ENCODE measurements around the gene PTGDS. TPM values are rescaled to one million over a fixed set of nuclear protein-coding genes. Genes with fewer than 3 reads are reported as not detected.

PTGDS gene
- total and polyA plus RNA-seq, 2 donors (not counting 1 experiment from before 2014, with no cell fraction given): 0.13 TPM; not detected in 1

DNA sequence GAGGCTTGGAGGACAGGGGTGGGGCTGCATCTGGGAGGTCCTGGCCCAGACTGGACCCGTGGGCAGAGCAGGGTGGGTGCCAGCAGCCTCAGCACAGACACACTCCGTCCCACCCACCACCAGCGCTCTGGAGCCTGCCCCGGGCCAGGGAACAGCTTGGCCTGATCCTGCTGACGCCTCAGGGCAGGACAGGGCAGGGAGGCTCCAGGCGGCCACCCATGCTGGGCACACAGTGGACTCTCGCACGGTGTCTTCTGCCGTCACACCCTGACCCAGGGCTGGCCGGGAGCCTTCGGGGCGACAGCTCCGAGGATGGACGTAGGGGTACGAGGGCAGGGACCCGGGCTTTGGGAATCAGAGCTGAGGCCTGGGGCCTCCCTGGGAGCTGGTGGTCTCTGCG lies 8.2 kb upstream of the PTGDS start:
- H3K4me3 ChIP-seq (ENCODE audit: control extremely low read depth in 1 of 5, extremely low read depth in 1 of 5, insufficient read depth in 1 of 5, low read depth in 2 of 5, low read length in 4 of 5): no peak overlapping the region
- H3K36me3 ChIP-seq (replicated peaks in 1 of 2; ENCODE audit: control extremely low read depth in 1 of 2, control insufficient read depth in 1 of 2, extremely low read depth in 1 of 2, insufficient read depth in 2 of 2, low read length in 1 of 2): no peaks in the 10 kb centered on the region
- no peak overlapping the region for H3K4me2 ChIP-seq (replicated peaks; ENCODE audit: low read depth, low read length, poor library complexity, severe bottlenecking)
- DNase-seq: no peak
- peaks cover 11% of the 10 kb centered on the region for H3K4me1 Mint-ChIP-seq
- no peak overlapping the region for H3K9ac ChIP-seq (ENCODE audit: low read length)
- H3K79me2 ChIP-seq (ENCODE audit: control insufficient read depth, insufficient read depth, low read length): no peaks in the 10 kb centered on the region
- no peak for ATAC-seq (ENCODE audit: low read depth)
- WGBS (ENCODE audit: insufficient coverage): 92% methylated on average over 13 of the region's 17 CpGs
- H3K27ac ChIP-seq (ENCODE audit: low read length in 2 of 2): no peak overlapping the region
- intact Hi-C loops (cut with micrococcal nuclease): no loop called here
- no peaks in the 10 kb centered on the region for H3K9me3 Mint-ChIP-seq (ENCODE audit: insufficient read depth)
- TF ChIP-seq EZH2 (IDR thresholded peaks at IDR 0.05; ENCODE audit: borderline replicate concordance, insufficient read depth, low read depth, low read length, poor library complexity, severe bottlenecking): no peak
- TF ChIP-seq, protein P1, sequence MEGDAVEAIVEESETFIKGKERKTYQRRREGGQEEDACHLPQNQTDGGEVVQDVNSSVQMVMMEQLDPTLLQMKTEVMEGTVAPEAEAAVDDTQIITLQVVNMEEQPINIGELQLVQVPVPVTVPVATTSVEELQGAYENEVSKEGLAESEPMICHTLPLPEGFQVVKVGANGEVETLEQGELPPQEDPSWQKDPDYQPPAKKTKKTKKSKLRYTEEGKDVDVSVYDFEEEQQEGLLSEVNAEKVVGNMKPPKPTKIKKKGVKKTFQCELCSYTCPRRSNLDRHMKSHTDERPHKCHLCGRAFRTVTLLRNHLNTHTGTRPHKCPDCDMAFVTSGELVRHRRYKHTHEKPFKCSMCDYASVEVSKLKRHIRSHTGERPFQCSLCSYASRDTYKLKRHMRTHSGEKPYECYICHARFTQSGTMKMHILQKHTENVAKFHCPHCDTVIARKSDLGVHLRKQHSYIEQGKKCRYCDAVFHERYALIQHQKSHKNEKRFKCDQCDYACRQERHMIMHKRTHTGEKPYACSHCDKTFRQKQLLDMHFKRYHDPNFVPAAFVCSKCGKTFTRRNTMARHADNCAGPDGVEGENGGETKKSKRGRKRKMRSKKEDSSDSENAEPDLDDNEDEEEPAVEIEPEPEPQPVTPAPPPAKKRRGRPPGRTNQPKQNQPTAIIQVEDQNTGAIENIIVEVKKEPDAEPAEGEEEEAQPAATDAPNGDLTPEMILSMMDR (IDR thresholded peaks at IDR 0.05): no peak
- H2AFZ ChIP-seq (ENCODE audit: insufficient read depth, low read depth, low read length, poor library complexity, severe bottlenecking): no peak overlapping the region
- no peaks in the 10 kb centered on the region for H3K9me3 ChIP-seq (ENCODE audit: control extremely low read depth in 1 of 3, control insufficient read depth in 2 of 3, insufficient read depth in 1 of 3, low read length in 2 of 3)
- no peak overlapping the region for H3K4me3 Mint-ChIP-seq
- CTCF ChIA-PET: no interaction called here
- peaks cover 0 to 8% (median 0%) of the 10 kb centered on the region in 4 experiments for H3K27me3 ChIP-seq (replicated peaks in 1 of 4; ENCODE audit: control extremely low read depth in 1 of 4, control insufficient read depth in 3 of 4, insufficient read depth in 4 of 4, low read length in 3 of 4)
- POLR2A ChIA-PET: no interaction called here
- peaks cover 5% of the 10 kb centered on the region for H3K27me3 Mint-ChIP-seq
- H4K20me1 ChIP-seq (ENCODE audit: control insufficient read depth, insufficient read depth, low read length, poor library complexity, severe bottlenecking): no peaks in the 10 kb centered on the region
- H3K27ac Mint-ChIP-seq: no peak overlapping the region
- H3K4me1 ChIP-seq (ENCODE audit: control insufficient read depth in 2 of 2, insufficient read depth in 2 of 2, low read length in 2 of 2): peaks cover 5 to 10% of the 10 kb centered on the region in 2 donors

- Histone ChIP-seq H3K27ac (ENCODE audit: low read length in 2 of 2) (no peak overlapping the region), H3K4me2 (replicated peaks; ENCODE audit: low read depth, low read length, poor library complexity, severe bottlenecking) (no peak overlapping the region), H3K9me3 (ENCODE audit: control extremely low read depth in 1 of 3, control insufficient read depth in 2 of 3, insufficient read depth in 1 of 3, low read length in 2 of 3) (no peaks in the 10 kb centered on the region), H4K20me1 (ENCODE audit: control insufficient read depth, insufficient read depth, low read length, poor library complexity, severe bottlenecking) (no peaks in the 10 kb centered on the region), H3K36me3 (replicated peaks in 1 of 2; ENCODE audit: control extremely low read depth in 1 of 2, control insufficient read depth in 1 of 2, extremely low read depth in 1 of 2, insufficient read depth in 2 of 2, low read length in 1 of 2) (no peaks in the 10 kb centered on the region), H3K79me2 (ENCODE audit: control insufficient read depth, insufficient read depth, low read length) (no peaks in the 10 kb centered on the region), H2AFZ (ENCODE audit: insufficient read depth, low read depth, low read length, poor library complexity, severe bottlenecking) (no peak overlapping the region), H3K4me1 (ENCODE audit: control insufficient read depth in 2 of 2, insufficient read depth in 2 of 2, low read length in 2 of 2) (peaks cover 5 to 10% of the 10 kb centered on the region in 2 donors), H3K27me3 (replicated peaks in 1 of 4; ENCODE audit: control extremely low read depth in 1 of 4, control insufficient read depth in 3 of 4, insufficient read depth in 4 of 4, low read length in 3 of 4) (peaks cover 0 to 8% (median 0%) of the 10 kb centered on the region in 4 experiments), H3K4me3 (ENCODE audit: control extremely low read depth in 1 of 5, extremely low read depth in 1 of 5, insufficient read depth in 1 of 5, low read depth in 2 of 5, low read length in 4 of 5) (no peak overlapping the region), H3K9ac (ENCODE audit: low read length) (no peak overlapping the region)
- H3K9me3 Mint-ChIP-seq (ENCODE audit: insufficient read depth): no peaks in the 10 kb centered on the region
- ChIA-PET CTCF (interaction anchor here (0.6 kb wide), 1 partner anchor 211 kb away, joined by 6 read pairs; no protein-coding TSS in a partner anchor), POLR2A (no interaction called here)
- intact Hi-C loops (cut with micrococcal nuclease): no loop called here
- peaks cover 5% of the 10 kb centered on the region for H3K27me3 Mint-ChIP-seq
- ATAC-seq (ENCODE audit: low read depth) (no peak), DNase-seq (no peak)
- H3K4me3 Mint-ChIP-seq: no peak overlapping the region
- WGBS (ENCODE audit: insufficient coverage): 74% methylated on average over 4 of the region's 5 CpGs
- TF ChIP-seq, protein P1 (IDR thresholded peaks at IDR 0.05): no peak
- no peak for TF ChIP-seq EZH2 (IDR thresholded peaks at IDR 0.05; ENCODE audit: borderline replicate concordance, insufficient read depth, low read depth, low read length, poor library complexity, severe bottlenecking)
- no peak overlapping the region for H3K27ac Mint-ChIP-seq
- peaks cover 11% of the 10 kb centered on the region for H3K4me1 Mint-ChIP-seq
These were observed 7.5 kb upstream of the PTGDS start for GRCh38 chr9:136969774-136970173.

Measured in B cell (primary cell).